ENCODE results near the gene CER1. TPM values are rescaled to one million over a fixed set of nuclear protein-coding genes. Genes with fewer than 3 reads are reported as not detected.
A peak's percentile ranks its signal among the peaks of the same experiment; 100 is the strongest.

CER1 gene
- total and polyA plus RNA-seq, 2 donors (not counting 3 experiments of a cell fraction or from before 2014, with no cell fraction given), result 0.06 TPM; not detected in 1

DNA sequence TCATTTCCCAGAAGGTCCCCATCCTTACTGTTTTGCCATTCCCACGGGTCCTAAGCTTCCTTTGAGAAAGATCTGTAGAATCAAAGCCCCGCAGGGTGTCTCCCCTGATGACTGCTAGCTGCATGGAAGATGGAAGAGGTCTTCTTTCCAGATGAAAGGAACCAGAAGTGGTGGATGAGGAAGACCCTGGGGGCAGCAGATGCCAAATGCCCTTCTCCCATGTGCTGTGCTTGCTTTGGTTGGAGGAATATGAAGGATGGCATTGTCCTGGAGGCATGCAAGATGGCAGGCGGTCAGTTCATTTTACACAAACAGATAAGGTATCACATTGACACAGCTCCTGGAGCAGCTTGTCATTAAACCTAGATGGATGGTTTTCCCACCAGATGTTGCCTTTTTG is 25.8 kb upstream of the CER1 start:
- dilution Hi-C loops (cut with MboI; ENCODE audit: extremely low pct_ligation_motif_present, low sequenced_read_pairs), result no loop called here
- DNase-seq (ENCODE audit: low read depth, low spot score), result no peak
- Histone ChIP-seq H3K79me2 (ENCODE audit: control insufficient read depth, insufficient read depth, low read length) (no peaks in the 10 kb centered on the region), H3K4me3 (replicated peaks in 1 of 3; ENCODE audit: insufficient read depth in 1 of 3, low read depth in 1 of 3, low read length in 3 of 3) (no peak overlapping the region), H3K4me1 (ENCODE audit: control insufficient read depth, extremely low read depth, insufficient read depth, low read length) (peaks cover 60% of the 10 kb centered on the region), H3K9ac (replicated peaks; ENCODE audit: extremely low read depth, insufficient read depth, low read length) (no peak overlapping the region), H4K20me1 (replicated peaks; ENCODE audit: control insufficient read depth, extremely low read depth, insufficient read depth, low read length) (no peaks in the 10 kb centered on the region), H3K9me1 (replicated peaks; ENCODE audit: control insufficient read depth, extremely low read depth, insufficient read depth, low read length) (no peaks in the 10 kb centered on the region), H3K4me2 (ENCODE audit: insufficient read depth, low read length) (no peak overlapping the region), H2AFZ (ENCODE audit: low read depth, low read length) (no peak overlapping the region), H3K27me3 (ENCODE audit: control insufficient read depth in 2 of 2, insufficient read depth in 2 of 2, low read length in 2 of 2) (no peaks in the 10 kb centered on the region), H3K27ac (ENCODE audit: insufficient read depth, low read depth, low read length) (no peak overlapping the region), H3K9me3 (replicated peaks; ENCODE audit: control insufficient read depth, insufficient read depth, low read length) (no peaks in the 10 kb centered on the region), H3K36me3 (ENCODE audit: control insufficient read depth in 2 of 2, extremely low read depth in 1 of 2, insufficient read depth in 2 of 2, low read length in 2 of 2) (no peaks in the 10 kb centered on the region)
- intact Hi-C loops (cut with micrococcal nuclease), result no loop called here
- ChIA-PET CTCF (interaction anchor here (1.6 kb wide), 1 partner anchor 35 kb away, joined by 3 read pairs; no protein-coding TSS in a partner anchor), POLR2A (no interaction called here)
- FAIRE-seq, result no peak
- no TSS peak for BruUV-seq (replicated peaks)
- TF ChIP-seq, protein P1, sequence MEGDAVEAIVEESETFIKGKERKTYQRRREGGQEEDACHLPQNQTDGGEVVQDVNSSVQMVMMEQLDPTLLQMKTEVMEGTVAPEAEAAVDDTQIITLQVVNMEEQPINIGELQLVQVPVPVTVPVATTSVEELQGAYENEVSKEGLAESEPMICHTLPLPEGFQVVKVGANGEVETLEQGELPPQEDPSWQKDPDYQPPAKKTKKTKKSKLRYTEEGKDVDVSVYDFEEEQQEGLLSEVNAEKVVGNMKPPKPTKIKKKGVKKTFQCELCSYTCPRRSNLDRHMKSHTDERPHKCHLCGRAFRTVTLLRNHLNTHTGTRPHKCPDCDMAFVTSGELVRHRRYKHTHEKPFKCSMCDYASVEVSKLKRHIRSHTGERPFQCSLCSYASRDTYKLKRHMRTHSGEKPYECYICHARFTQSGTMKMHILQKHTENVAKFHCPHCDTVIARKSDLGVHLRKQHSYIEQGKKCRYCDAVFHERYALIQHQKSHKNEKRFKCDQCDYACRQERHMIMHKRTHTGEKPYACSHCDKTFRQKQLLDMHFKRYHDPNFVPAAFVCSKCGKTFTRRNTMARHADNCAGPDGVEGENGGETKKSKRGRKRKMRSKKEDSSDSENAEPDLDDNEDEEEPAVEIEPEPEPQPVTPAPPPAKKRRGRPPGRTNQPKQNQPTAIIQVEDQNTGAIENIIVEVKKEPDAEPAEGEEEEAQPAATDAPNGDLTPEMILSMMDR (IDR thresholded peaks at IDR 0.05; ENCODE audit: extremely low read depth in 1 of 2, insufficient read depth in 1 of 2, low read depth in 1 of 2, low read length in 2 of 2), result no peak

DNA sequence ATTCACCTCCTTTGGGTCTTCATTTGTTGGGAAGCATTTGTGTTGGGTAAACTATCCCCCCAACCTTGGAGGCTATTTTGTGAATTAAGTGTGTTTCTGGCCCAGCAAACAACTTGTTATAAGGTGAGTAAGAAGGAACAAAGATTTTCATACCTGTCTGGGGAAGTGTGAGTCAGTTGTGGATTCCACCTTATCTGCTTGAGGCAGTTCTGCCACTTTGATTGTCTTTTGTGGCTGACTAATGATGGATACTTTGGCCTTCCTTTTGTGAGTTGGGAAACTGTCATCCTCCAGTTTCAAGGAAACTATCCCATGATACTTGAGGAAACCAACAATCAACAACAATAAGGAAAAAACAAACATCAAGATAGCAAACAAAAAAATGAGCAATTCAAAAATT is 24.6 kb upstream of the CER1 start:
- CTCF ChIA-PET, result interaction anchor here (1.0 to 2.8 kb wide), 3 partner anchors 10 to 86 kb away, joined by 3 to 8 read pairs (median 3); no protein-coding TSS in a partner anchor
- no peak for DNase-seq (ENCODE audit: low read depth, low spot score)
- Histone ChIP-seq H2AFZ (ENCODE audit: low read depth, low read length) (peak overlapping the region; percentile 27), H3K36me3 (ENCODE audit: control insufficient read depth in 2 of 2, extremely low read depth in 1 of 2, insufficient read depth in 2 of 2, low read length in 2 of 2) (no peaks in the 10 kb centered on the region), H3K27me3 (ENCODE audit: control insufficient read depth in 2 of 2, insufficient read depth in 2 of 2, low read length in 2 of 2) (no peaks in the 10 kb centered on the region), H3K79me2 (ENCODE audit: control insufficient read depth, insufficient read depth, low read length) (no peaks in the 10 kb centered on the region), H3K4me1 (ENCODE audit: control insufficient read depth, extremely low read depth, insufficient read depth, low read length) (peaks cover 47% of the 10 kb centered on the region), H4K20me1 (replicated peaks; ENCODE audit: control insufficient read depth, extremely low read depth, insufficient read depth, low read length) (no peaks in the 10 kb centered on the region), H3K4me2 (ENCODE audit: insufficient read depth, low read length) (peak overlapping the region; percentile 29), H3K9me3 (replicated peaks; ENCODE audit: control insufficient read depth, insufficient read depth, low read length) (no peaks in the 10 kb centered on the region), H3K9ac (replicated peaks; ENCODE audit: extremely low read depth, insufficient read depth, low read length) (no peak overlapping the region), H3K9me1 (replicated peaks; ENCODE audit: control insufficient read depth, extremely low read depth, insufficient read depth, low read length) (no peaks in the 10 kb centered on the region), H3K27ac (ENCODE audit: insufficient read depth, low read depth, low read length) (peak overlapping the region; percentile 58), H3K4me3 (replicated peaks in 1 of 3; ENCODE audit: insufficient read depth in 1 of 3, low read depth in 1 of 3, low read length in 3 of 3) (no peak overlapping the region)
- TF ChIP-seq JUN (IDR thresholded peaks at IDR 0.05; ENCODE audit: borderline replicate concordance, insufficient read depth, insufficient read length, low read depth) (no peak), POLR2A (IDR thresholded peaks at IDR 0.05; ENCODE audit: low read depth, low read length) (no peak), FOS (IDR thresholded peaks at IDR 0.05; ENCODE audit: borderline replicate concordance, insufficient read depth, low read length) (peak; percentile 38), GATA2 (IDR thresholded peaks at IDR 0.05; ENCODE audit: insufficient read depth, insufficient read length, low read depth, low read length) (no peak), EZH2 (IDR thresholded peaks at IDR 0.05; ENCODE audit: borderline replicate concordance, low read depth, low read length, severe bottlenecking) (no peak)
- TF ChIP-seq, protein P1 (IDR thresholded peaks at IDR 0.05; ENCODE audit: extremely low read depth in 1 of 2, insufficient read depth in 1 of 2, low read depth in 1 of 2, low read length in 2 of 2), result no peak
- TF ChIP-seq, protein P2, sequence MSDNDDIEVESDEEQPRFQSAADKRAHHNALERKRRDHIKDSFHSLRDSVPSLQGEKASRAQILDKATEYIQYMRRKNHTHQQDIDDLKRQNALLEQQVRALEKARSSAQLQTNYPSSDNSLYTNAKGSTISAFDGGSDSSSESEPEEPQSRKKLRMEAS (IDR thresholded peaks at IDR 0.05; ENCODE audit: insufficient read depth, insufficient read length), result no peak
- dilution Hi-C loops (cut with MboI; ENCODE audit: extremely low pct_ligation_motif_present, low sequenced_read_pairs) (no loop called here), intact Hi-C loops (cut with micrococcal nuclease) (no loop called here)
- BruUV-seq (replicated peaks), result TSS peak; percentile 21
- FAIRE-seq, result no peak
- POLR2A ChIA-PET, result no interaction called here

All from endothelial cell of umbilical vein (primary cell).